Femur (tissue), 1 donor: ENCODE results near the gene CHRNA9.
A peak's percentile ranks its signal among the peaks of the same experiment; 100 is the strongest.
"Not testable (repeated sequence)": the region's sequence is repeated elsewhere in the genome, so short reads cannot be mapped to it uniquely, and the experiment has no call there.

Experiments
- DNase-seq: peaks from one replicate; pipeline ENCODE4 v3.0.0-alpha.2; 2017

Gene CHRNA9

DNA sequence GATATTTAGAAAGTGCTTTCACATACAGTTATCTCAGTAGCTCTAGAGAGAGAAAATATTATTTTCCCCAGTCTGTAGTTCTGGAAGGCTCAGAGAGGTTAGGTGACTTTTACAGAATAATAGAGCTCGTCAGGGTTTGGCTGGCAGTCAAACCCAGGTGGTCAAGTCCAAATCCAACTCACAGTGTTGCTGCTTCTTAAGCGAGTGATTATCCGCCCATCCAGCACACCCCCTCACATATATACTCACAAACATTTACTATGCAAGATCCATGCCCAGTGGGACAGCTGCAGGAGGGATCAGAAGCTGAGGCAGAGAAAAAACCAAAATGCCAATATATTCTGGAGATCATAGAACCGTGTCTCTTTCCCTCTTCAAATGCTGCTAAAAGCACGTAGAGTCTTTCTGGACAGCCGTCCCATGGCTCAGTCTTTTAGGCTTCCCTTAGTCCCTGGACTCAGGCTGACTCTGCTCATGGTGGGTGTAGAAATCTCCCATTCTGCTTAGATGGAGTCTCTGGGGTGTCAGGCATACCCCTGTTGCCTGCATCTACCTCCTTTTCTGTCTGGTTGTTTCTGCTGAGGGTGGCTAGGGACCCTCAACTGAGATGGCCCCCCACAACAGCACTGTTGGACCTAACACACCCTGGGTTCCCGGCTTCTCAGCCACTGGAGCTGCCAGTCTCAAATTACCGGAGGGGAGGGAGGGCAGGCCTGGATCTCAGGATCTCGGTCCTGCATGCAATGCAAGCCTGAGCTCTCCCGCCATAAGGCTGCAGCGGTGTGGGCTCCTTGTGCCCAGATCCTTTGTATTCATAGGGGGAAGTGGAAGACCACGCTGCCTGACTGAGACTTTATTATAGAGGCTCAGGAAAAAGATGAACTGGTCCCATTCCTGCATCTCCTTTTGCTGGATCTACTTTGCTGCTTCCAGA is at the start of gene CHRNA9:
Gene CHRNA9, plus strand, starts transcription at position 743 of the 934 bp plus-strand sequence. Its CDS starts 135 bp downstream, at position 878.
- no peak for DNase-seq

GRCh38 chr4:40285692-40286091 is 49.4 kb upstream of the CHRNA9 start:
- no peak for DNase-seq

- no peak for DNase-seq
Measured at GRCh38 chr4:40288566-40288965, 46.6 kb upstream of the CHRNA9 start.

GRCh38 chr4:40289366-40290188 is 45.6 kb upstream of the CHRNA9 start:
- DNase-seq, result no peak

- DNase-seq, result not testable (repeated sequence)
Measured at GRCh38 chr4:40290611-40291186, 44.4 kb upstream of the CHRNA9 start.

- DNase-seq, result no peak
Measured at GRCh38 chr4:40292313-40292759, 42.8 kb upstream of the CHRNA9 start.

- DNase-seq, result no peak
Measured at GRCh38 chr4:40294339-40294738, 40.8 kb upstream of the CHRNA9 start.

DNA sequence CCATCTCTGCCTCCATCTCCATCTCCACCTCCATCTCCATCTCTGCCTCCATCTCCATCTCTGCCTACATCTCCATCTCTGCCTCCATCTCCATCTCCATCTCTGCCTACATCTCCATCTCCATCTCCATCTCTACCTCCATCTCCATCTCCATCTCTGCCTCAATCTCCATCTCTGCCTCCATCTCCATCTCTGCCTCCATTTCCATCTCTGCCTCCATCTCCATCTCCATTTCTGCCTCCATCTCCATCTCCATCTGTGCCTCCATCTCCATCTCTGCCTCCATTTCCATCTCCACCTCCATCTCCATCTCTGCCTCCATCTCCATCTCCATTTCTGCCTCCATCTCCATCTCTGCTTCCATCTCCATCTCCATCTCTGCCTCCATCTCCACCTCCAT is 40.1 kb upstream of the CHRNA9 start:
- DNase-seq, result not testable (repeated sequence)

- DNase-seq, result no peak
Measured at GRCh38 chr4:40295572-40295971, 39.6 kb upstream of the CHRNA9 start.

- no peak for DNase-seq
Measured at GRCh38 chr4:40299126-40299525, 36.0 kb upstream of the CHRNA9 start.

- no peak for DNase-seq
Measured at GRCh38 chr4:40299811-40300292, 35.3 kb upstream of the CHRNA9 start.

DNA sequence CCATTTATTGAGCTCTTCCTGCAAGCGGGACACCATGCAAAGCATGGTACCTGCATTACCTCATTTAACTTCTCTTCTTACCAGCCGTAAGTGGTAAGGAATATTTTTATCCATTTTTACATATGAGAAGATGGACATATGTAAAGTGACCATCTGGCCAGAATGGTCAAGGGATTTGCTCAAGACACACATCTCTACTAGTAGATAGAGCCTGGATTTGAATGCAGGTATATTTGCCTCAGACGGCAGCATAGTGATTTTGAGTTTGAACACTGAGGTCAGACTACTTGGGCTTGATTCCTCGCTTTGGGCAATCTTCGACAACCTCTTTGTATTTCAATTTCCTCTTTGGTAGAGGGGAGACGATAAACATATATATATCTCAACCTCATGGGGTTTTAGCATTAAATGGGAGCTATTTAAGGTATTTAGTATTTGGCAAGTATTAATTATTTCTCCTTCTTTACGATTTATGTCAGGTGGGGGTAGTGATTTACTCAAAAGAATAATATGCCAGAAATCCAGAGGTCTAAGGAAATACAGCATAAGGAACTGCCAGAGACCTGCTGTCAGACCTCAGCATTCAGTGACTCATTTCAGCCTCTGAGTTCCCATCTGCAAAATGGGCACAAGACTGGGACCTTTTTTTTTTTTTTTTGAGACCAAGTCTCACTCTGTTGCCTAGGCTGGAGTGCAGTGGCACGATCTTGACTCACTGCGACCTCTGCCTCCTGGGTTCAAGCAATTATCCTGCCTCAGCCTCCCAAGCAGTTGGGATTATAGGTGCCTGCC is 34.6 kb upstream of the CHRNA9 start:
- DNase-seq, result no peak

DNA sequence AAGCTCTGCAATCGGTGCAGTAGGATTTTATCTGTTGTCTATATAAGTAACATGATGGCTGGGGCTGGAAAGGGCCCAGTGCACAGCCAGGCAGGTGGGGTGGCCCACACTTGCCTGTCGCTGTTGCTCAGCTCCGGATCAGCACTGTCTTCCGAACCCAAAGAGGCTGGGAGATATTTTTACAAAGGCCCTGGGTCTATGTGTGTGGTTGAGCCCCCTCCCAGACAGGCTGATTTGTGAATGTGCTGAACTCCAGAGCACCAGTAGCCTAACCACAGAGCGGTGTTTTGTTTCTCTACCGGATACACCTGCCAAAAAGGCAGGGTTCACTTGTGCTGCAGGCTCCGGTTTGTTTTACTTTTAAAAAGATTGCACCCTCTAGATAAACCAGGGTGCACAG is 33.5 kb upstream of the CHRNA9 start:
- DNase-seq, result peak; percentile 34

- DNase-seq, result no peak
Measured at GRCh38 chr4:40303751-40304150, 31.4 kb upstream of the CHRNA9 start.

GRCh38 chr4:40305328-40306170 is 29.6 kb upstream of the CHRNA9 start:
- no peak for DNase-seq

GRCh38 chr4:40306226-40306625 is 28.9 kb upstream of the CHRNA9 start:
- no peak for DNase-seq

DNA sequence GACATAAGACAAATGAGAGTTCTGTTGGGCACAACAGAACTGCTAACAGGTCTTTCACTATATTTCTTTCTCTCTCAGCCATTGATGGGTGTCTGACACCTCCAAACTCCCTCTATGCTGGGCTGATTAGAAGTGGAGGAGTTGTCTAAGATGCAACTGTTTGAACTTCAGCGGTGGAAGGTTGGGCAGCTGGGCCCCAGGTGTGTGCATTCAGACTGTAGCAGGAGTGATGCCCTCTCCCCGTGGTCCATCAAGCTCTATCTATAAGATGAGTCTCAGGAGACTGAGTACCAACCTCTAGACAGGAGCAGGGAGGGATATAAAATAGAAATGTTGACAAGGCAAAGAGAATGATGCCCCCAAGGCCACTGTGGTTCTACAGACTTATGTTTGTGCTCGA is 28.2 kb upstream of the CHRNA9 start:
- no peak for DNase-seq

DNA sequence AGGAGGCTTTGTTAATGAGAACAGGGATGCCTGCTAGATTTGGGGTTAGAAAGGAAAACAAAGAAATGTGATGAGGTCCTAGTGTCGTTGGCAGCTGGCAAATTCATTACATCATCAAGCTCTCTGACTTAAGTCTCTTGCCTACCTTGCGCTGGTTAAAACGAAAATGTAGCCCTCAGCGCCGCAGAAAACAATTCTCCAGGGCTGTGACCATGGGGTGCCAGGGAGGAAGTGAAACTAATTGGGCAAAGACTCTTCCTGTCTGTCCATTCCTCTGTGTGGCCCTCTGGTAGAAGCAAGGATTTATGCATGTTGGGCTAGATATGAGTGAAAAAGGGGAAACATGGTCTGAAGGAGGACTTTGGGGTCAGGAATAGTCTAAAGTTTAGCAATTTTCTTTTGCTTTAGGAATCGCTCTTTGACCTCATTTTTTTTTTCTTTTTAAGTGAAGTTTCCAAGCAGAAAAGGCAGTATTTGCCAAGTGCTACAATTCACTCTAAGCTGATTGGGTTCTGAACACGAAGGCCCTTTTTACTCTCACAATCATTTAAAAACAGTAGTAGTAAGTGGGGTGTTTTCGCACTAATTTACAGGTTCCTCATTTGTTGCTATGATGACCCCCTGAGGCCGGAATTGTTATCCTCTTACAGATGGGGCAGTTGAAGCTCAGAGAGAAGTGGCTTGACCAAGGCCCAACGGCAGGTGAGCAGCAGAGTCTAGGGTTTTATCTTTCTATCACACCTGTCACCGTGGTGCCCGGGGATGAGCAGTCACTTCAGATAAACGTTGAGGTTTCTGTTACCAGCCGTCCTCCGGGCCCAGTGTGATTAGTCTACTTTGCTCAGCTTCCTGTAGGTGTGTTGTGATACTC is 27.3 kb upstream of the CHRNA9 start:
- peak; percentile 46 for DNase-seq

- DNase-seq, result no peak
Measured at GRCh38 chr4:40308528-40309122, 26.5 kb upstream of the CHRNA9 start.

DNA sequence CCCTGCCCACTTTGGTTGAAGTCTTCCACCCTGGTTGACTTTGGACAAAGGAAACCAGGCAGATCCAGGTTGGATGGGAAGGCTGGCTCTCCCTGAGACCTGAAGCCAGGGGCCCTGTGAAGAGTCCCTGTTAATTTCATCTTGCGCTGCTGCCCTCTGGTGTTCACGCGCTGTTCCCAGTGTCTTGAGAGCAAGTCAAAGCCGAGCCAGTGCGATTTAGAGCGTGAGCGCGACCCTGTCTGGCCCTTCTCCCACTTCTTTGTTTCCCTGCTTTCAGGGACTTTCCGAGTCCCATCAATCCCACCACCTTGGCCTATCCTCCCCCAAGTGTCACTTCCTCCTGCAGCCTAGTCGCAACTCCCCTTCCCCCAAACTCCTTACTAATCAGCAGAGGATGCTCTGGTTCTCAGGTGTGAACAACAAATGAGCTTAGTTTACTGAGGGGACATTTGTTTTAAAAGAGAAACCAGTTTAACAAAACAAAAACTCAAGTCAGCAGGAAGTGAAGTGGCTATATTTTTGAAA is 25.8 kb upstream of the CHRNA9 start:
- peak; percentile 92 for DNase-seq
